NCI-H146 (cell line): ENCODE measurements around the gene PHF19.

Experiments
- DNase-seq: peaks from one replicate; lab custom pipeline; 2025; lab: John Stamatoyannopoulos, UW

Gene PHF19

GRCh38 chr9:120852240-120853010 is 24.6 kb downstream of the PHF19 start:
- no peak for DNase-seq

- no peak for DNase-seq
Observed at GRCh38 chr9:120851449-120851848, 25.5 kb downstream of the PHF19 start.

- no peak for DNase-seq
Observed at GRCh38 chr9:120850315-120850714, 26.7 kb downstream of the PHF19 start.

- DNase-seq = no peak
Observed at GRCh38 chr9:120846906-120847305, 30.1 kb downstream of the PHF19 start.

- DNase-seq = no peak
Observed at GRCh38 chr9:120846251-120846889, 30.6 kb downstream of the PHF19 start.

- no peak for DNase-seq
Observed at GRCh38 chr9:120845255-120845654, 31.7 kb downstream of the PHF19 start.

GRCh38 chr9:120842685-120843485 is 34.1 kb downstream of the PHF19 start, which contains the start of gene PSMD5:
PSMD5 (minus strand) TSS chr9:120842922; CDS start chr9:120842909, 13 bp downstream.
- no peak for DNase-seq

GRCh38 chr9:120841930-120842684 is 34.9 kb downstream of the PHF19 start:
- no peak for DNase-seq

GRCh38 chr9:120839146-120839545 is 37.8 kb downstream of the PHF19 start:
- DNase-seq = no peak

- DNase-seq = no peak
Observed at GRCh38 chr9:120837921-120838320, 39.1 kb downstream of the PHF19 start.

- DNase-seq = no peak
Observed at GRCh38 chr9:120833325-120833724, 43.7 kb downstream of the PHF19 start.

- DNase-seq = no peak
Observed at GRCh38 chr9:120832807-120833206, 44.2 kb downstream of the PHF19 start.

- DNase-seq = no peak
Observed at GRCh38 chr9:120830865-120831264, 46.1 kb downstream of the PHF19 start.

- DNase-seq = no peak
Observed at GRCh38 chr9:120830151-120830550, 46.8 kb downstream of the PHF19 start.

GRCh38 chr9:120829650-120830049 is 47.3 kb downstream of the PHF19 start:
- no peak for DNase-seq

- peak; percentile 10 for DNase-seq
Observed at GRCh38 chr9:120820095-120820494, 56.9 kb downstream of the PHF19 start.

GRCh38 chr9:120818595-120818994 is 58.4 kb downstream of the PHF19 start:
- DNase-seq = no peak

- DNase-seq = no peak
Observed at GRCh38 chr9:120815075-120815474, 61.9 kb downstream of the PHF19 start.

GRCh38 chr9:120808931-120809330 is 68.1 kb downstream of the PHF19 start:
- DNase-seq = no peak

- DNase-seq = no peak
Observed at GRCh38 chr9:120807607-120808379, 69.2 kb downstream of the PHF19 start.
